GM12878 (cell line): ENCODE results near the gene KASH5. TPM values are rescaled to one million over a fixed set of nuclear protein-coding genes. Genes with fewer than 3 reads are reported as not detected.

Source experiments
- ATF7 ChIP-seq: fragments of 450-650 bp; IDR thresholded peaks from 2 replicates; pipeline ENCODE4 v1.6.1; 2016; ENCODE audit warnings: low read depth, mild to moderate bottlenecking
- BACH1 ChIP-seq: fragments of 450-650 bp; IDR thresholded peaks from 2 replicates; pipeline ENCODE4 v1.6.1; 2017; ENCODE audit warnings: mild to moderate bottlenecking, borderline replicate concordance
- E2F4 ChIP-seq: IDR thresholded peaks from 2 replicates; pipeline ENCODE4 v1.6.1; 2012; ENCODE audit warnings: low read depth, low read length, improper control_type of control experiment
- EP300 ChIP-seq, 2 experiments: fragments of 150-350 bp in 1 of 2; IDR thresholded peaks; 2 replicates each; pipeline ENCODE4 v1.6.1; 2011 to 2012; ENCODE audit warnings: low read depth in 2 of 2, low read length in 2 of 2, borderline replicate concordance in 1 of 2, improper control_type of control experiment in 1 of 2, inconsistent platforms in 1 of 2; ENCODE audit not compliant: control insufficient read depth in 1 of 2
- ESRRA ChIP-seq: IDR thresholded peaks from 2 replicates; pipeline ENCODE4 v1.6.1; 2012; ENCODE audit warnings: mild to moderate bottlenecking, low read length, improper control_type of control experiment
- GABPA ChIP-seq: IDR thresholded peaks from 2 replicates; pipeline ENCODE4 v1.6.1; 2014; ENCODE audit warnings: antibody characterized with exemption, low read depth, mild to moderate bottlenecking, inconsistent platforms
- IRF4 ChIP-seq: IDR thresholded peaks from 2 replicates; pipeline ENCODE4 v1.6.1; 2011; ENCODE audit warnings: low read depth, low read length
- JUNB ChIP-seq: IDR thresholded peaks from 2 replicates; pipeline ENCODE4 v1.6.1; 2016; ENCODE audit warnings: antibody characterized with exemption, mild to moderate bottlenecking
- KLF5 ChIP-seq: fragments of 450-650 bp; IDR thresholded peaks from 2 replicates; pipeline ENCODE4 v1.6.1; 2014; ENCODE audit warnings: mild to moderate bottlenecking; ENCODE audit not compliant: partially characterized antibody
- MAX ChIP-seq: IDR thresholded peaks from 2 replicates; pipeline ENCODE4 v1.6.1; 2012; ENCODE audit warnings: low read depth, low read length, improper control_type of control experiment
- NFIC ChIP-seq: IDR thresholded peaks from 2 replicates; pipeline ENCODE4 v1.6.1; 2012; ENCODE audit warnings: low read depth, mild to moderate bottlenecking, inconsistent platforms, low read length, moderate library complexity
- NFYB ChIP-seq: IDR thresholded peaks from 2 replicates; pipeline ENCODE4 v1.6.1; 2011; ENCODE audit warnings: low read depth, mild to moderate bottlenecking, low read length, improper control_type of control experiment, moderate library complexity; ENCODE audit not compliant: insufficient read depth
- NR2F1 ChIP-seq: fragments of 450-650 bp; conservative IDR thresholded peaks from 2 replicates; pipeline ENCODE4 v1.6.1; 2017; ENCODE audit warnings: mild to moderate bottlenecking
- PAX8 ChIP-seq: fragments of 450-650 bp; IDR thresholded peaks from 2 replicates; pipeline ENCODE4 v1.6.1; 2017; ENCODE audit warnings: mild to moderate bottlenecking, moderate library complexity
- POLR2AphosphoS2 ChIP-seq: IDR thresholded peaks from 2 replicates; pipeline ENCODE4 v1.6.1; 2011; ENCODE audit warnings: low read depth, mild to moderate bottlenecking, low read length, improper control_type of control experiment, moderate library complexity
- POU2F2 ChIP-seq: IDR thresholded peaks from 3 replicates; pipeline ENCODE4 v1.6.1; 2011; ENCODE audit warnings: low read depth, mild to moderate bottlenecking, low read length, borderline replicate concordance
- SMAD1 ChIP-seq: fragments of 450-650 bp; IDR thresholded peaks from 2 replicates; pipeline ENCODE4 v1.6.1; 2018; ENCODE audit warnings: mild to moderate bottlenecking, low read depth; ENCODE audit not compliant: partially characterized antibody
- SMARCA5 ChIP-seq: fragments of 450-650 bp; IDR thresholded peaks from 2 replicates; pipeline ENCODE4 v1.6.1; 2017; ENCODE audit warnings: mild to moderate bottlenecking
- SRF ChIP-seq, 2 experiments: IDR thresholded peaks; 2 replicates each; pipeline ENCODE4 v1.6.1; 2011; ENCODE audit warnings: low read depth in 2 of 2, low read length in 2 of 2, mild to moderate bottlenecking in 1 of 2, moderate library complexity in 1 of 2
- SUZ12 ChIP-seq: fragments of 200-600 bp; sonication (generic); IDR thresholded peaks from one replicate; pipeline ENCODE4 v1.6.1; 2018; ENCODE audit warnings: antibody characterized with exemption, mild to moderate bottlenecking; ENCODE audit not compliant: unreplicated experiment
- ZBTB40 ChIP-seq: fragments of 450-650 bp; IDR thresholded peaks from 2 replicates; pipeline ENCODE4 v1.6.1; 2016; ENCODE audit warnings: mild to moderate bottlenecking, moderate library complexity, borderline replicate concordance
- ZNF24 ChIP-seq: fragments of 450-650 bp; IDR thresholded peaks from 2 replicates; pipeline ENCODE4 v1.6.1; 2017; ENCODE audit warnings: antibody characterized with exemption, mild to moderate bottlenecking
- polyA plus RNA-seq, 11 experiments: library from polyadenylated mRNA; depleted of rRNA in 4 of 11; unstranded in 6 of 11; stranded (reverse) in 5 of 11; fragments of >200 nt; fragmentation: Nextera tagmentation in 4 of 11; fragmentation: Illumina TruSeq in 1 of 11; extraction: Ambion mirVana in 4 of 11; extraction: Trizol in 1 of 11; gene quantifications; 1 replicate in 1 of 11; 2 replicates in 10 of 11; pipeline versions ENCODE4 v1.2.1 to v1.2.3, GENCODE V29; 2011 to 2016; ENCODE audit warnings: inconsistent platforms in 2 of 11, missing spikeins in 2 of 11, low read depth in 1 of 11
- total RNA-seq, 4 experiments: library from RNA; depleted of rRNA in 3 of 4; stranded (reverse); fragments of >200 nt in 3 of 4; fragmentation: Illumina TruSeq in 1 of 4; extraction: Trizol in 1 of 4; gene quantifications; 2 replicates each; pipeline versions ENCODE4 v1.2.1 to v1.2.3, GENCODE V29; 2013 to 2021
- TF ChIP-seq, protein P1 (sequence below): fragments of 450-650 bp; IDR thresholded peaks from 2 replicates; pipeline ENCODE4 v1.6.1; 2018; ENCODE audit warnings: mild to moderate bottlenecking, low read depth, moderate library complexity; ENCODE audit not compliant: partially characterized antibody

KASH5 gene
- total and polyA plus RNA-seq, 10 of the 15 experiments (the other 5 are each of a cell fraction or from before 2014, with no cell fraction given): 0.03 to 0.06 (median 0.05) TPM; not detected in 7

DNA sequence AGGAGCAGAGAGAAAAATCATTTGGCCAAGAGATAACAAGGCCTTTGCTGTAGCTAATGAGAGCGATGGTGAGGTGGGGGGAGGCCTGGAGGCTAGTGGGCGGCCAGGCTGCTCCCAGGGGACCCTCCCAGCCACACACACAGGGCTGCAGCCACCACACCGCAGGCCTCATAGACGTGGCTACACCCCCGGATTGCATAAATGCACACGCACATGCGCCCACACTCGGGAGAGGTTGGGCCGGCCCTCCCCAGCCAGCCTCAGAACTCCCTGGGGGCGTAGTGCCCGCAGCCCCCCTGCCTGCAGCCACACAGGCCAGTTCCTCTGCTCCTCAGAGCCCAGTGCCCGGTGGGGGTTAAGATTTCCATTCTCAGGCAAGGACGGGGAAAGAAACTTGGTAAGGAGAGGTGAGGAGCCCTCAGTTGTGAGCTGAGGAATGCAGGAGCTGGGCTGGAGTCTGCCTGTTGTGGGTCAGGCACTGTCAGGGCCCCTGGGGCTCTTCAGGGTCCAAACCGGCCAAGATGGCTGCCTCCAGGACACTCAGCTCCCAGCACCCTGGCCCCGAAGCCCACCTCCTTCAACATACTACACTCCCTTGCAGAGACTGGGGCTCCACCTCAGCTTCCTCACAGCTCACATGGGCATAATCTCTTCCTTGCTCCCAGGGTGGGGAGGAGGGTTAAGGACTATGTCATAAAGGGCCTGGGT lies 27.2 kb downstream of the KASH5 start (continued):
- TF ChIP-seq IRF4 (peak; percentile 21; the same call in 1 of the 2 replicates), NR2F1 (peak; percentile 87), E2F4 (no peak), ZBTB40 (no peak), SRF (IDR thresholded peaks at IDR 0.05; ENCODE audit: low read depth in 2 of 2, low read length in 2 of 2) (no peak), MAX (no peak), NFIC (peak; percentile 44; the same call in 1 of the 2 replicates), ZNF24 (no peak), GABPA (no peak), POLR2AphosphoS2 (no peak), JUNB (no peak), BACH1 (peak; percentile 84; the same call in 1 of the 2 replicates), ATF7 (peak; percentile 76), PAX8 (no peak), KLF5 (no peak), EP300 (IDR thresholded peaks at IDR 0.05; ENCODE audit: borderline replicate concordance in 1 of 2, control insufficient read depth in 1 of 2, low read depth in 2 of 2, low read length in 2 of 2) (peak; percentile 93 to 96; a peak in 3 of 4 replicates), NFYB (no peak), SMARCA5 (no peak), SMAD1 (no peak), POU2F2 (peak; percentile 94; the same call in 2 of the 3 replicates), ESRRA (no peak), SUZ12 (no peak)
- TF ChIP-seq, protein P1, sequence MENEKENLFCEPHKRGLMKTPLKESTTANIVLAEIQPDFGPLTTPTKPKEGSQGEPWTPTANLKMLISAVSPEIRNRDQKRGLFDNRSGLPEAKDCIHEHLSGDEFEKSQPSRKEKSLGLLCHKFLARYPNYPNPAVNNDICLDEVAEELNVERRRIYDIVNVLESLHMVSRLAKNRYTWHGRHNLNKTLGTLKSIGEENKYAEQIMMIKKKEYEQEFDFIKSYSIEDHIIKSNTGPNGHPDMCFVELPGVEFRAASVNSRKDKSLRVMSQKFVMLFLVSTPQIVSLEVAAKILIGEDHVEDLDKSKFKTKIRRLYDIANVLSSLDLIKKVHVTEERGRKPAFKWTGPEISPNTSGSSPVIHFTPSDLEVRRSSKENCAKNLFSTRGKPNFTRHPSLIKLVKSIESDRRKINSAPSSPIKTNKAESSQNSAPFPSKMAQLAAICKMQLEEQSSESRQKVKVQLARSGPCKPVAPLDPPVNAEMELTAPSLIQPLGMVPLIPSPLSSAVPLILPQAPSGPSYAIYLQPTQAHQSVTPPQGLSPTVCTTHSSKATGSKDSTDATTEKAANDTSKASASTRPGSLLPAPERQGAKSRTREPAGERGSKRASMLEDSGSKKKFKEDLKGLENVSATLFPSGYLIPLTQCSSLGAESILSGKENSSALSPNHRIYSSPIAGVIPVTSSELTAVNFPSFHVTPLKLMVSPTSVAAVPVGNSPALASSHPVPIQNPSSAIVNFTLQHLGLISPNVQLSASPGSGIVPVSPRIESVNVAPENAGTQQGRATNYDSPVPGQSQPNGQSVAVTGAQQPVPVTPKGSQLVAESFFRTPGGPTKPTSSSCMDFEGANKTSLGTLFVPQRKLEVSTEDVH: no peak
